GM18873 (cell line): ENCODE measurements around the gene ZNF197.
"Not testable (repeated sequence)": the region's sequence is repeated elsewhere in the genome, so short reads cannot be mapped to it uniquely, and the experiment has no call there.

Experiments used
- ATAC-seq: cut with Tn5 transposase; IDR thresholded peaks from one replicate; pipeline ENCODE4 v1.9.1; 2021; ENCODE audit warnings: mild to moderate bottlenecking, moderate library complexity, moderate number of reproducible peaks; ENCODE audit not compliant: unreplicated experiment, low FRiP score

ZNF197 gene

GRCh38 chr3:44624749-44625480 lies at the start of gene ZNF197:
Gene ZNF197, plus strand, starts transcription at chr3:44625036. Its CDS starts 4,119 bp downstream, at chr3:44629155.
- peak; percentile 68 for ATAC-seq

GRCh38 chr3:44576613-44577012 lies 48.2 kb upstream of the ZNF197 start:
- no peak for ATAC-seq

- ATAC-seq: not testable (repeated sequence)
These were observed 47.4 kb upstream of the ZNF197 start for GRCh38 chr3:44577354-44577952.

GRCh38 chr3:44578316-44578715 lies 46.5 kb upstream of the ZNF197 start:
- not testable (repeated sequence) for ATAC-seq

- ATAC-seq: not testable (repeated sequence)
These were observed 45.8 kb upstream of the ZNF197 start for GRCh38 chr3:44578924-44579515.

- ATAC-seq: not testable (repeated sequence)
These were observed 45.1 kb upstream of the ZNF197 start for GRCh38 chr3:44579749-44580148.

- ATAC-seq: not testable (repeated sequence)
These were observed 43.9 kb upstream of the ZNF197 start for GRCh38 chr3:44580971-44581370.

- no peak for ATAC-seq
These were observed 40.0 kb upstream of the ZNF197 start, which contains the start of gene ZNF660 for GRCh38 chr3:44584646-44585501. Gene ZNF660, plus strand, starts transcription at chr3:44584964. Its CDS starts 9,230 bp downstream, at chr3:44594194.

DNA sequence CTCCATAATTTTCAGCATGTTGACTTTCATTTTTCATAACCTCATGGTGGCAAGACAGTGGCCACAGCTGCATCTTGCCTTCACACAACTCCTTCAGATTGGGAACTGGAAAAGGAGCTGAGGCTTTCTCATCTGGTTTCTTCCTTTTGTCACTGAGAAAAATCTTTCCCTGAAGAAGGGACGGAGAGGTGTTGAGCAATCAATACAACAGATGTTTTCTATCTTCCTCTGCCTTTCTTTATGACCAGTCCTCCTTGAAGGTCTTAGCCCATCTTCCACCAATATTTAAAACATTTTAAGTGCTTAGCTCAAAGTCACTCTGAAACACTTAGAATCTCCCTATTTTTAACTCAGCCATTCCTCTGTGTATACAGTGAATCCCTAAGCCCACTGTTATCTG lies 28.2 kb upstream of the ZNF197 start:
- ATAC-seq: no peak

DNA sequence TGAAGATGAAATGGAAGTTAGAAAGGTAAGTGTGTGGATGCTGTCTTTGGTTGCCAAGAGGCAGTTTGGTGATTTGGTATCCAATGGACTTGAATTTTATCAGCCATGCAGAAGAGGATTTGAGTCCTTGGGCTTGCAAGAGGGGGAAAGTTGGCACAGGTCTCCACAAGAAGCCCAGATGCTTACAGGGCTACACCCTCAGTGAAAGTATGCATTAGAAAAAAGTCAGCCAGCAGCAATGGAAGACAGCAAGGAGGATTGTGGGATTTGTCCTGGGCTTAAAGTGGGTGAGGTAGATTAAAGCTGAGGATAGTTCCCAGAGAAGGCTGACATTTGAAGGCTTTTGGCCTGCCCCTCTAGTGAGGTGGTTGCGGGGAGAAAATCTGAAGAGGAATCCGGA lies 23.1 kb upstream of the ZNF197 start:
- ATAC-seq: no peak

GRCh38 chr3:44612678-44613077 lies 12.2 kb upstream of the ZNF197 start:
- ATAC-seq: no peak

DNA sequence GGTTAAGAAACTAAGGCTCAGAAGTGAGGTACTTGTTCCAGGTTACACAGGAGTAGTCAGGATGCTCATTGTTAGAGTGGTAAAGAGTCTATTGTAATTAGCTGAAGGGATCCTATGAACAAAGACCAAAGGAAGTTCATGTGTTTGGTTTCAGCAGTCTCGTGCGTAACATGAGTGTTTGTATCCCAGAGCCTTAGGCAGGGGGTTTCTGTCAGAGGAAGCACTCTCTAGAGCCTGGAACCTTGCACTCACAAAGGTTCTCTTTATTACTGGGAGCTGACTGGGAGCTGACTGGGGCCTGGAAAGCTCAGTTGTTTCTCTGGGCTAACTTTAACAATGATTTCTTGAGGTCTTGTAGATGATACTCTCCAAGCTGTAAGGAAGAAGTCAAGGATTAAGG lies 3.9 kb downstream of the ZNF197 start:
- ATAC-seq: no peak

DNA sequence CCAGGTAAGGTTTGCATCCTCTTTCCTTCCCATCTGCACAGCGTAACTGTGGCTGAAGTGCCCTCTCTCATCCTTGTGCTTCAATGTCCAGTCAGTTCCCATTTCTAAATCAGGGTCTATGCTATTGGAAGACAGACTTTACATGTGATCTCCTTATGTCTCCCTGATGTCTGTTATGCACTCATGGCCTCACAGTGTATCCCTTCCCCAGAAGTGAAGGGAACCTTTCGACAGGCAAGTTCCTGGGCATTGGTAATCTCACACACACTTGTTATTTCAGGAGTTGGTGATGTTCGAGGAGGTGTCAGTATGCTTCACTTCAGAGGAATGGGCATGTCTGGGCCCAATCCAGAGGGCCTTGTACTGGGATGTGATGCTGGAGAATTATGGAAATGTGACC lies 7.4 kb downstream of the ZNF197 start:
- ATAC-seq: no peak

DNA sequence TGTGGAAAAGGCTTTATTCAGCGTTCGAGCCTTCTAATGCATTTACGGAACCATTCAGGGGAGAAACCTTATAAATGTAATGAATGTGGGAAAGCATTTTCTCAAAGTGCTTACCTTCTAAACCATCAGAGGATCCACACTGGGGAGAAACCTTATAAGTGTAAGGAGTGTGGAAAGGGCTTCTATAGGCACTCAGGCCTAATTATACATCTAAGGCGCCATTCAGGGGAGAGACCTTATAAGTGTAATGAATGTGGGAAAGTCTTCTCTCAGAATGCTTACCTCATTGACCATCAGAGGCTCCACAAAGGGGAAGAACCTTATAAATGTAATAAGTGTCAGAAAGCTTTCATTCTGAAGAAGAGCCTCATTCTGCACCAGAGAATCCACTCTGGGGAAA lies 17.5 kb downstream of the ZNF197 start:
- no peak for ATAC-seq

DNA sequence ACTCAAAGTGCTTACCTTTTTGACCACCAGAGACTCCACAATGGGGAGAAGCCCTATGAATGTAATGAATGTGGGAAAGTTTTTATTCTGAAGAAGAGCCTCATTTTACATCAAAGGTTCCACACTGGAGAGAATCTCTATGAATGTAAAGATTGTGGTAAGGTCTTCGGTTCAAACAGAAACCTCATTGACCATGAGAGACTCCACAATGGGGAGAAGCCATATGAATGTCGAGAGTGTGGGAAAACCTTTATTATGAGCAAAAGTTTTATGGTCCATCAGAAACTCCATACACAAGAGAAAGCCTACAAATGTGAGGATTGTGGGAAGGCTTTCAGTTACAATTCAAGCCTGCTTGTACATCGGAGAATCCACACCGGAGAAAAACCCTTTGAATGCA lies 18.2 kb downstream of the ZNF197 start:
- no peak for ATAC-seq

DNA sequence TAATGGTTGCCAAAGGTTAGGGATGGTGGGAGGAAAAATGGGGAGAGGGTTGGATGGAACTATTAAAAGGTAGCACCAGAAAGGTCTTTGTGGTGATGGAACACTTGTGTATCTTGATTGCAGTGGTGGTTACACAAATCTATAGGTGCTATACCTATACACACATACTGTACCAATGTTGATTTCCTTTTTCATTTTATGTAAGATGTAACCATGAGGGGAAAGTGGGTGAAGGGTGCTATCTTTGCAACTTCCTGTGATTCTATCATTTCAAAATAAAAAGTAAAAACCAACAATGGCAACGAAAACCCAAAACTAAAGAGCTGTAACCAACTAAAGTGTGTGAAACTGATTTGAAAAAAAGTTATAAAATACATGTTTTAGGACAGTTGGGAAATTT lies 22.9 kb downstream of the ZNF197 start:
- ATAC-seq: no peak

DNA sequence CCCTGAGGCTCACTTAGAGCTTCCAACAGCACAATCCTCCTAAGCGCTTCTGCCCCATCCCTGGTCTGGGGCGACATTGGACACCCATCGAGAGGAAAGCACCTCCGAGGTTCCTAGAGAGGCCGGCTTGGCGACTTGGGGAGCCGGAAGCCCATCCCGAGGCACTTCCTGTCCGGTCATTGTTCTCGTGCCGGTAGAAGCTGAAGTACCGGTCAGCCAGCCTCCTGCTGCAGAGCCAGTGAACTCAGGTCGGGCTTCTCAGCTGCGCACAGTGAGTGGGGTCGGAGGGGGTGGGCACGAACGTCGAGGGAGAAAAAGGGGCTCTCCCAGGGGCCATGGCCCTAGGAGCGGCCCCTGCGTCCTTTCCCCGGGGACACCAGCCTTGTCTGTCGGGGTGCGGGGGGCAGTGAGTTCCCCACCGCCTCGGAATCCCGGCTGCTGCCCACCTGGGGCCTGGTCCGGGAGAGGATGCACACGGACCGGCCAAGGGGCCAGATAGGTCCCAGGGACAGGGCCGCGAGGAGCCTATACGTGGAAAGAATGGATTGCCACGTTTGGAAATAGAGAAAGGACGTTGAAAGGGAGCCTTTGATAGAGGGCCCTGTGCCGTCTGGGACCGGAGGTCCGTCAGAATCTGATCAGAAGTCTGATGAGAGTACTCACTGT lies 23.9 kb downstream of the ZNF197 start, which contains the start of gene ZNF35:
Gene ZNF35 (plus strand): TSS at position 169 of the 666 bp plus-strand sequence. CDS start 2,336 bp downstream, outside the sequence.
- peak; percentile 80 for ATAC-seq

DNA sequence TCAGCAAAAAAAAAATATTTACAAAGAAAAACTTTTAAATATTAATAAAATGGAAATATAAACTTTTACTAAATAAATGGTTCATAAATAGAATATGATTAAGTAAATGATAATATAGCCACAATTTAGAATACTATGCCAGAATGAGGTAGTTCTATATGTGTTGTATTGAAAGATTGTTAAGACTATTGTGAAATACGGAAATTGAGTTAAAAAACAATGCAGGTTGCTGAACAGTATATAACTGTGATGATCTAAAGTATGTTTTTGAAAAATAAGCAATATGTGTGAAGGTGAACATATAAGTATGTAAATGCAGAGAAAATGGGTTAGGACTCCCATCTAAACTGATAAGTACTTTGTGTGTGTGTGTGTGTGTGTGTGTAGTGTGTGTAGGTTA lies 24.9 kb downstream of the ZNF197 start:
- no peak for ATAC-seq

DNA sequence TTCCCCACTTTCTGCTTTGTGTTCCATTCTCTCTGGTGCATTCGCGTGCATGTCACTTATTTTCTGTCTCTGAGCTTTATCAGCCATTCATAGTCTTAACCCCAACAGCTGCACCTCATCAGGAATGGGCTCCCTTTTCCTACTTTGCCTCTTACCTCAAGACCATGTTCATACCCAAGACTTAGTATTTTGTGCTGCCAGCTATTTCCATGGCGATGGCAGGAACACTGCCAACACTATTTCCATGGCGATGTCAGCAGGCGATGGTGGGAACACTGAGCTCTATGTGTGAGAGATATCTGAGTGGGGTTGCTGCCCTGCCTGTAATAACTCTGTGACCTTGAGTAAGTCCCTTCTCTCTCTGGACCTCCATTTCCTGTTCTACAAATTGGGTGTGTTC lies 29.2 kb downstream of the ZNF197 start:
- no peak for ATAC-seq

GRCh38 chr3:44659015-44659414 lies 34.2 kb downstream of the ZNF197 start:
- ATAC-seq: no peak
